Measurements from ENCODE around the gene UFD1. TPM values are rescaled to one million over a fixed set of nuclear protein-coding genes. Genes with fewer than 3 reads are reported as not detected.

UFD1 gene
- polyA plus RNA-seq, 1 of the 3 experiments (the other 2 are of a cell fraction): 111 TPM

GRCh38 chr22:19404676-19405075, 74.3 kb downstream of the UFD1 start:
- H3K4me3 ChIP-seq (ENCODE audit: low read depth in 2 of 2, low read length in 1 of 2): no peak overlapping the region
- H3K79me2 ChIP-seq (ENCODE audit: insufficient read depth): no peaks in the 10 kb centered on the region
- H3F3A ChIP-seq (replicated peaks; ENCODE audit: insufficient read depth): peaks cover 4% of the 10 kb centered on the region
- peaks cover 0 to 28% of the 10 kb centered on the region in 2 experiments; a peak in 2 of 4 replicates for H3K4me1 ChIP-seq (ENCODE audit: control insufficient read depth in 1 of 2, insufficient read depth in 2 of 2, low read depth in 1 of 2, low read length in 1 of 2)
- no peak overlapping the region for H3K9ac ChIP-seq
- no peaks in the 10 kb centered on the region for H3K9me2 ChIP-seq
- 98% methylated on average over 3 of the region's 3 CpGs for WGBS (ENCODE audit: low lambda C conversion rate)
- no peaks in the 10 kb centered on the region for H3K27me3 ChIP-seq (ENCODE audit: insufficient read depth)
- no peaks in the 10 kb centered on the region for H4K20me1 ChIP-seq (ENCODE audit: insufficient read depth)
- no peak for TF ChIP-seq TEAD4 (IDR thresholded peaks at IDR 0.05; ENCODE audit: borderline replicate concordance, insufficient read depth)
- CTCF ChIA-PET: interaction anchor here (1.3 kb wide), 1 partner anchor 9 kb away, joined by 4 read pairs; no protein-coding TSS in a partner anchor
- no peak for DNase-seq
- no peak overlapping the region for H2AFZ ChIP-seq (ENCODE audit: low read depth)
- peaks cover 25 to 43% of the 10 kb centered on the region in 2 experiments for H3K36me3 ChIP-seq (replicated peaks in 1 of 2; ENCODE audit: control insufficient read depth in 1 of 2, insufficient read depth in 2 of 2, low read length in 1 of 2)
- no peak overlapping the region for H3K27ac ChIP-seq (ENCODE audit: low read depth in 2 of 2, low read length in 1 of 2)
- no peak overlapping the region for H3K4me2 ChIP-seq
- no peaks in the 10 kb centered on the region for H3K9me3 ChIP-seq
- POLR2A ChIA-PET: no interaction called here

- H3K4me1 ChIP-seq (ENCODE audit: control insufficient read depth in 1 of 2, insufficient read depth in 2 of 2, low read depth in 1 of 2, low read length in 1 of 2): peaks cover 0 to 14% of the 10 kb centered on the region in 2 experiments; a peak in 2 of 4 replicates
- no peak overlapping the region for H3K9ac ChIP-seq
- H3K27me3 ChIP-seq (ENCODE audit: insufficient read depth): no peaks in the 10 kb centered on the region
- H3F3A ChIP-seq (replicated peaks; ENCODE audit: insufficient read depth): peaks cover 4% of the 10 kb centered on the region
- H2AFZ ChIP-seq (ENCODE audit: low read depth): no peak overlapping the region
- H3K4me3 ChIP-seq (ENCODE audit: low read depth in 2 of 2, low read length in 1 of 2): no peak overlapping the region
- ChIA-PET CTCF (interaction anchor here (1.0 to 1.3 kb wide), 2 partner anchors 32 to 223 kb away, joined by 3 read pairs; no protein-coding TSS in a partner anchor), POLR2A (no interaction called here)
- H3K9me3 ChIP-seq: no peaks in the 10 kb centered on the region
- peaks cover 19 to 48% of the 10 kb centered on the region in 2 experiments for H3K36me3 ChIP-seq (replicated peaks in 1 of 2; ENCODE audit: control insufficient read depth in 1 of 2, insufficient read depth in 2 of 2, low read length in 1 of 2)
- H4K20me1 ChIP-seq (ENCODE audit: insufficient read depth): no peaks in the 10 kb centered on the region
- TF ChIP-seq FOXM1 (IDR thresholded peaks at IDR 0.05; ENCODE audit: low read depth) (no peak), NFIC (IDR thresholded peaks at IDR 0.05; ENCODE audit: borderline replicate concordance) (no peak), YY1 (IDR thresholded peaks at IDR 0.05; ENCODE audit: low read depth) (no peak), GATA2 (CRISPR knock-in tag; IDR thresholded peaks at IDR 0.05) (no peak), REST (IDR thresholded peaks at IDR 0.05; ENCODE audit: low read depth, low read length) (no peak), MXI1 (IDR thresholded peaks at IDR 0.05; ENCODE audit: low read depth, low read length) (no peak), SIN3A (IDR thresholded peaks at IDR 0.05; ENCODE audit: borderline replicate concordance, low read depth, low read length) (no peak), TAF1 (IDR thresholded peaks at IDR 0.05; ENCODE audit: borderline replicate concordance, low read depth, low read length) (no peak), RCOR1 (IDR thresholded peaks at IDR 0.05; ENCODE audit: low read length) (no peak), FOSL2 (IDR thresholded peaks at IDR 0.05; ENCODE audit: borderline replicate concordance, low read depth) (no peak), EZH2phosphoT487 (IDR thresholded peaks at IDR 0.05; ENCODE audit: borderline replicate concordance, low read depth) (no peak), POLR2AphosphoS5 (IDR thresholded peaks at IDR 0.05; ENCODE audit: low read depth, low read length) (no peak)
- TF ChIP-seq, protein P1, sequence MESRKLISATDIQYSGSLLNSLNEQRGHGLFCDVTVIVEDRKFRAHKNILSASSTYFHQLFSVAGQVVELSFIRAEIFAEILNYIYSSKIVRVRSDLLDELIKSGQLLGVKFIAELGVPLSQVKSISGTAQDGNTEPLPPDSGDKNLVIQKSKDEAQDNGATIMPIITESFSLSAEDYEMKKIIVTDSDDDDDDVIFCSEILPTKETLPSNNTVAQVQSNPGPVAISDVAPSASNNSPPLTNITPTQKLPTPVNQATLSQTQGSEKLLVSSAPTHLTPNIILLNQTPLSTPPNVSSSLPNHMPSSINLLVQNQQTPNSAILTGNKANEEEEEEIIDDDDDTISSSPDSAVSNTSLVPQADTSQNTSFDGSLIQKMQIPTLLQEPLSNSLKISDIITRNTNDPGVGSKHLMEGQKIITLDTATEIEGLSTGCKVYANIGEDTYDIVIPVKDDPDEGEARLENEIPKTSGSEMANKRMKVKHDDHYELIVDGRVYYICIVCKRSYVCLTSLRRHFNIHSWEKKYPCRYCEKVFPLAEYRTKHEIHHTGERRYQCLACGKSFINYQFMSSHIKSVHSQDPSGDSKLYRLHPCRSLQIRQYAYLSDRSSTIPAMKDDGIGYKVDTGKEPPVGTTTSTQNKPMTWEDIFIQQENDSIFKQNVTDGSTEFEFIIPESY (IDR thresholded peaks at IDR 0.05; ENCODE audit: borderline replicate concordance, low read depth): no peak
- TF ChIP-seq, protein P2, sequence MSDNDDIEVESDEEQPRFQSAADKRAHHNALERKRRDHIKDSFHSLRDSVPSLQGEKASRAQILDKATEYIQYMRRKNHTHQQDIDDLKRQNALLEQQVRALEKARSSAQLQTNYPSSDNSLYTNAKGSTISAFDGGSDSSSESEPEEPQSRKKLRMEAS (IDR thresholded peaks at IDR 0.05; ENCODE audit: low read depth): no peak
- TF ChIP-seq, protein P3, sequence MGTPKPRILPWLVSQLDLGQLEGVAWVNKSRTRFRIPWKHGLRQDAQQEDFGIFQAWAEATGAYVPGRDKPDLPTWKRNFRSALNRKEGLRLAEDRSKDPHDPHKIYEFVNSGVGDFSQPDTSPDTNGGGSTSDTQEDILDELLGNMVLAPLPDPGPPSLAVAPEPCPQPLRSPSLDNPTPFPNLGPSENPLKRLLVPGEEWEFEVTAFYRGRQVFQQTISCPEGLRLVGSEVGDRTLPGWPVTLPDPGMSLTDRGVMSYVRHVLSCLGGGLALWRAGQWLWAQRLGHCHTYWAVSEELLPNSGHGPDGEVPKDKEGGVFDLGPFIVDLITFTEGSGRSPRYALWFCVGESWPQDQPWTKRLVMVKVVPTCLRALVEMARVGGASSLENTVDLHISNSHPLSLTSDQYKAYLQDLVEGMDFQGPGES (IDR thresholded peaks at IDR 0.05; ENCODE audit: low read depth, low read length): no peak
- TF ChIP-seq, protein P4, sequence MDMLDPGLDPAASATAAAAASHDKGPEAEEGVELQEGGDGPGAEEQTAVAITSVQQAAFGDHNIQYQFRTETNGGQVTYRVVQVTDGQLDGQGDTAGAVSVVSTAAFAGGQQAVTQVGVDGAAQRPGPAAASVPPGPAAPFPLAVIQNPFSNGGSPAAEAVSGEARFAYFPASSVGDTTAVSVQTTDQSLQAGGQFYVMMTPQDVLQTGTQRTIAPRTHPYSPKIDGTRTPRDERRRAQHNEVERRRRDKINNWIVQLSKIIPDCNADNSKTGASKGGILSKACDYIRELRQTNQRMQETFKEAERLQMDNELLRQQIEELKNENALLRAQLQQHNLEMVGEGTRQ (IDR thresholded peaks at IDR 0.05; ENCODE audit: borderline replicate concordance, low read depth, low read length): no peak
- DNase-seq: no peak
- no peaks in the 10 kb centered on the region for H3K9me2 ChIP-seq
- 97% methylated on average over 4 of the region's 4 CpGs for WGBS (ENCODE audit: low lambda C conversion rate)
- H3K27ac ChIP-seq (ENCODE audit: low read depth in 2 of 2, low read length in 1 of 2): peak overlapping the region in 1 of 2 experiments; percentile 38; a peak in 2 of 4 replicates
- no peaks in the 10 kb centered on the region for H3K79me2 ChIP-seq (ENCODE audit: insufficient read depth)
- H3K4me2 ChIP-seq: no peak overlapping the region
These were observed 76.3 kb downstream of the UFD1 start for GRCh38 chr22:19402642-19403191.

Data from SK-N-SH (cell line).